Mesodermal cell (in vitro differentiated cells): ENCODE data around the gene MEIKIN.
A peak's percentile ranks its signal among the peaks of the same experiment; 100 is the strongest.

ENCODE experiments used
- H3K27ac ChIP-seq: 2 replicates; pipeline ENCODE4 v1.7.0; 2013; ENCODE audit warnings: mild to moderate bottlenecking, low read depth, low read length, moderate library complexity; ENCODE audit not compliant: severe bottlenecking
- H3K36me3 ChIP-seq: 2 replicates; pipeline ENCODE4 v1.7.1; 2013; ENCODE audit warnings: mild to moderate bottlenecking, low read length, moderate library complexity; ENCODE audit not compliant: control insufficient read depth, insufficient read depth
- H3K4me1 ChIP-seq: one replicate; pipeline ENCODE4 v1.7.1; 2013; ENCODE audit warnings: mild to moderate bottlenecking, low read length; ENCODE audit not compliant: insufficient read depth, control insufficient read depth, poor library complexity, severe bottlenecking
- H3K4me3 ChIP-seq: 2 replicates; pipeline ENCODE4 v1.7.0; 2013; ENCODE audit warnings: low read length, control low read depth, mild to moderate bottlenecking; ENCODE audit not compliant: insufficient read depth, poor library complexity, severe bottlenecking; ENCODE audit errors: extremely low read depth
- H3K9me3 ChIP-seq: 2 replicates; pipeline ENCODE4 v1.7.1; 2013; ENCODE audit warnings: mild to moderate bottlenecking, low read length, moderate library complexity; ENCODE audit not compliant: control insufficient read depth
- WGBS, 2 experiments: methylation state at CpG; one replicate each; pipeline ENCODE4 v1.1.5; 2013; ENCODE audit warnings: missing lambda C conversion rate in 2 of 2; ENCODE audit not compliant: insufficient coverage in 2 of 2; 5-methylcytosine and 5-hydroxymethylcytosine counted together

Gene MEIKIN

GRCh38 chr5:131769336-131769735, 176.1 kb downstream of the MEIKIN start:
- peaks cover under 1% of the 10 kb centered on the region for H3K9me3 ChIP-seq
- H3K36me3 ChIP-seq: peaks cover 8% of the 10 kb centered on the region
- 100% methylated on average over 1 of the region's 1 CpG for WGBS, 2 experiments
- H3K4me3 ChIP-seq: no peak overlapping the region
- peaks cover 6% of the 10 kb centered on the region for H3K4me1 ChIP-seq
- peak overlapping the region; percentile 42 for H3K27ac ChIP-seq

GRCh38 chr5:131767891-131768290, 177.6 kb downstream of the MEIKIN start:
- Histone ChIP-seq H3K9me3 (peaks cover 7% of the 10 kb centered on the region), H3K4me1 (peaks cover 4% of the 10 kb centered on the region), H3K4me3 (no peak overlapping the region), H3K36me3 (peaks cover 14% of the 10 kb centered on the region), H3K27ac (no peak overlapping the region)

- H3K9me3 ChIP-seq: peaks cover 7% of the 10 kb centered on the region
- 86 to 94% methylated on average over 3 of the region's 3 CpGs for WGBS, 2 experiments
- H3K36me3 ChIP-seq: peaks cover 14% of the 10 kb centered on the region
- no peak overlapping the region for H3K4me3 ChIP-seq
- no peaks in the 10 kb centered on the region for H3K4me1 ChIP-seq
- no peak overlapping the region for H3K27ac ChIP-seq
These were observed 178.8 kb downstream of the MEIKIN start for GRCh38 chr5:131766689-131767088.

GRCh38 chr5:131765261-131765660, 180.2 kb downstream of the MEIKIN start:
- Histone ChIP-seq H3K27ac (no peak overlapping the region), H3K4me1 (no peaks in the 10 kb centered on the region), H3K36me3 (peaks cover 14% of the 10 kb centered on the region), H3K9me3 (peaks cover 7% of the 10 kb centered on the region), H3K4me3 (no peak overlapping the region)
- no CpG with 5 or more reads among the region's 1 CpG for WGBS, 2 experiments

GRCh38 chr5:131763968-131764367, 181.5 kb downstream of the MEIKIN start:
- Histone ChIP-seq H3K4me3 (no peak overlapping the region), H3K27ac (no peak overlapping the region), H3K4me1 (no peaks in the 10 kb centered on the region), H3K36me3 (peaks cover 14% of the 10 kb centered on the region), H3K9me3 (peaks cover 7% of the 10 kb centered on the region)
- 88 to 94% methylated on average over 3 of the region's 3 CpGs for WGBS, 2 experiments

GRCh38 chr5:131760793-131761192, 184.7 kb downstream of the MEIKIN start:
- WGBS, 2 experiments: no CpG with 5 or more reads among the region's 2 CpGs
- H3K36me3 ChIP-seq: peaks cover 14% of the 10 kb centered on the region
- no peak overlapping the region for H3K27ac ChIP-seq
- peaks cover 7% of the 10 kb centered on the region for H3K9me3 ChIP-seq
- no peak overlapping the region for H3K4me3 ChIP-seq
- peaks cover 4% of the 10 kb centered on the region for H3K4me1 ChIP-seq

- no peak overlapping the region for H3K27ac ChIP-seq
- H3K36me3 ChIP-seq: peaks cover 10% of the 10 kb centered on the region
- peaks cover 4% of the 10 kb centered on the region for H3K4me1 ChIP-seq
- WGBS, 2 experiments: no CpG with 5 or more reads among the region's 1 CpG
- H3K4me3 ChIP-seq: no peak overlapping the region
- H3K9me3 ChIP-seq: peaks cover 7% of the 10 kb centered on the region
These were observed 185.8 kb downstream of the MEIKIN start for GRCh38 chr5:131759704-131760103.

- no CpG with 5 or more reads among the region's 3 CpGs for WGBS, 2 experiments
- H3K4me3 ChIP-seq: no peak overlapping the region
These were observed 187.0 kb downstream of the MEIKIN start for GRCh38 chr5:131758520-131758900.

GRCh38 chr5:131757830-131758519, 187.5 kb downstream of the MEIKIN start:
- H3K4me1 ChIP-seq: peaks cover 4% of the 10 kb centered on the region
- peaks cover 4% of the 10 kb centered on the region for H3K36me3 ChIP-seq
- H3K9me3 ChIP-seq: no peaks in the 10 kb centered on the region
- WGBS, 2 experiments: no CpG with 5 or more reads among the region's 1 CpG
- H3K27ac ChIP-seq: no peak overlapping the region
- H3K4me3 ChIP-seq: no peak overlapping the region

More at GRCh38 chr5:131758520-131758900, 187.0 kb downstream of the MEIKIN start:
- Histone ChIP-seq H3K27ac (no peak overlapping the region), H3K36me3 (no peaks in the 10 kb centered on the region), H3K9me3 (no peaks in the 10 kb centered on the region), H3K4me1 (peaks cover 4% of the 10 kb centered on the region)
